HEK293 (cell line): Measurements from ENCODE around the gene LEP.

Experiments used
- CTCF ChIA-PET: fragments of 350-600 bp; formaldehyde crosslinking; extraction: SDS; loops from one replicate; lab custom pipeline; 2021; ENCODE audit warnings: antibody characterized with exemption; lab: Yijun Ruan, JAX
- POLR2A ChIA-PET: fragments of 300-600 bp; formaldehyde crosslinking; extraction: SDS; loops from one replicate; lab custom pipeline; 2020; ENCODE audit warnings: antibody characterized with exemption, inconsistent platforms; lab: Yijun Ruan, JAX
- H3K27ac ChIP-seq: fragments of 200-500 bp; sonication (Bioruptor generic); 2 replicates; pipeline ENCODE4 v1.5.1; 2014; ENCODE audit warnings: low read depth, low read length, control low read depth, inconsistent platforms; ENCODE audit errors: extremely low read depth
- H3K36me3 ChIP-seq, 2 experiments: fragments of 200-500 bp in 1 of 2; sonication (Bioruptor generic) in 1 of 2; 1 replicate in 1 of 2; 2 replicates in 1 of 2; pipeline ENCODE4 v1.5.1; 2014 to 2017; ENCODE audit warnings: inconsistent platforms in 2 of 2, low read length in 2 of 2; ENCODE audit not compliant: control insufficient read depth in 2 of 2, insufficient read depth in 1 of 2
- H3K4me1 ChIP-seq: fragments of 200-500 bp; sonication (Bioruptor generic); 2 replicates; pipeline ENCODE4 v1.5.1; 2014; ENCODE audit warnings: mild to moderate bottlenecking, low read length, inconsistent platforms; ENCODE audit not compliant: control insufficient read depth, insufficient read depth
- H3K4me3 ChIP-seq: 2 replicates; pipeline ENCODE4 v1.5.1; 2011; ENCODE audit warnings: low read depth, mild to moderate bottlenecking, control low read depth, low read length, moderate library complexity
- H3K9me3 ChIP-seq: fragments of 200-500 bp; sonication (Bioruptor generic); 2 replicates; pipeline ENCODE4 v1.5.1; 2014; ENCODE audit warnings: low read depth, low read length, inconsistent platforms; ENCODE audit not compliant: control insufficient read depth, insufficient read depth
- EGR2 ChIP-seq: fragments of 450-650 bp; formaldehyde crosslinking; IDR thresholded peaks from 2 replicates; pipeline ENCODE4 v1.5.1; 2016; ENCODE audit warnings: low read depth, missing biosample characterization, missing genetic modification characterization
- GLIS2 ChIP-seq: fragments of 450-650 bp; formaldehyde crosslinking; IDR thresholded peaks from 2 replicates; pipeline ENCODE4 v1.5.1; 2016; ENCODE audit warnings: missing biosample characterization, missing genetic modification characterization
- KLF10 ChIP-seq: fragments of 450-650 bp; IDR thresholded peaks from 2 replicates; pipeline ENCODE4 v1.5.1; 2018; ENCODE audit warnings: missing biosample characterization, mild to moderate bottlenecking, missing genetic modification characterization
- MZF1 ChIP-seq: fragments of 450-650 bp; formaldehyde crosslinking; IDR thresholded peaks from 2 replicates; pipeline ENCODE4 v1.5.1; 2017; ENCODE audit warnings: missing biosample characterization, missing genetic modification characterization, borderline replicate concordance
- PBX3 ChIP-seq: sonication (generic); formaldehyde crosslinking; IDR thresholded peaks from 2 replicates; pipeline ENCODE4 v1.8.1; 2022; ENCODE audit warnings: mild to moderate bottlenecking, moderate library complexity, missing genetic modification reagents
- PRDM10 ChIP-seq: fragments of 450-650 bp; formaldehyde crosslinking; IDR thresholded peaks from 2 replicates; pipeline ENCODE4 v1.5.1; 2016; ENCODE audit warnings: missing biosample characterization, missing genetic modification characterization
- REPIN1 ChIP-seq: fragments of 450-650 bp; formaldehyde crosslinking; IDR thresholded peaks from 2 replicates; pipeline ENCODE4 v1.5.1; 2017; ENCODE audit warnings: missing biosample characterization, missing genetic modification characterization, low read depth
- WT1 ChIP-seq: fragments of 450-650 bp; formaldehyde crosslinking; IDR thresholded peaks from 2 replicates; pipeline ENCODE4 v1.5.1; 2016; ENCODE audit warnings: missing biosample characterization, missing genetic modification characterization
- ZFP3 ChIP-seq: fragments of 450-650 bp; formaldehyde crosslinking; IDR thresholded peaks from 2 replicates; pipeline ENCODE4 v1.5.1; 2016; ENCODE audit warnings: low read depth, missing biosample characterization, missing genetic modification characterization
- ZNF133 ChIP-seq: fragments of 450-650 bp; formaldehyde crosslinking; IDR thresholded peaks from 2 replicates; pipeline ENCODE4 v1.5.1; 2016; ENCODE audit warnings: missing biosample characterization, missing genetic modification characterization
- ZNF146 ChIP-seq: fragments of 450-650 bp; formaldehyde crosslinking; IDR thresholded peaks from 2 replicates; pipeline ENCODE4 v1.5.1; 2016; ENCODE audit warnings: missing biosample characterization, missing genetic modification characterization
- ZNF174 ChIP-seq: fragments of 450-650 bp; formaldehyde crosslinking; IDR thresholded peaks from 2 replicates; pipeline ENCODE4 v1.5.0; 2017; ENCODE audit warnings: missing biosample characterization, mild to moderate bottlenecking, missing genetic modification characterization
- ZNF354C ChIP-seq: fragments of 450-650 bp; formaldehyde crosslinking; IDR thresholded peaks from 2 replicates; pipeline ENCODE4 v1.5.1; 2016; ENCODE audit warnings: missing biosample characterization, missing genetic modification characterization, low read depth, borderline replicate concordance
- ZNF404 ChIP-seq: fragments of 450-650 bp; formaldehyde crosslinking; IDR thresholded peaks from 2 replicates; pipeline ENCODE4 v1.5.1; 2017; ENCODE audit warnings: missing biosample characterization, missing genetic modification characterization
- ZNF433 ChIP-seq: fragments of 450-650 bp; formaldehyde crosslinking; IDR thresholded peaks from 2 replicates; pipeline ENCODE4 v1.5.1; 2016; ENCODE audit warnings: missing biosample characterization, missing genetic modification characterization, low read depth
- ZNF501 ChIP-seq: fragments of 450-650 bp; formaldehyde crosslinking; IDR thresholded peaks from 2 replicates; pipeline ENCODE4 v1.5.1; 2016; ENCODE audit warnings: missing biosample characterization, missing genetic modification characterization
- ZNF513 ChIP-seq: fragments of 450-650 bp; IDR thresholded peaks from 2 replicates; pipeline ENCODE4 v1.5.1; 2018; ENCODE audit warnings: missing biosample characterization, missing genetic modification characterization
- ZNF548 ChIP-seq: fragments of 450-650 bp; formaldehyde crosslinking; IDR thresholded peaks from 2 replicates; pipeline ENCODE4 v1.5.1; 2016; ENCODE audit warnings: missing biosample characterization, missing genetic modification characterization
- ZNF555 ChIP-seq: fragments of 450-650 bp; formaldehyde crosslinking; conservative IDR thresholded peaks from 2 replicates; pipeline ENCODE4 v1.5.1; 2017; ENCODE audit warnings: missing biosample characterization, mild to moderate bottlenecking, missing genetic modification characterization, inconsistent platforms
- ZNF561 ChIP-seq: fragments of 450-650 bp; IDR thresholded peaks from 2 replicates; pipeline ENCODE4 v1.5.1; 2018; ENCODE audit warnings: missing biosample characterization, missing genetic modification characterization, borderline replicate concordance
- ZNF768 ChIP-seq: fragments of 450-650 bp; formaldehyde crosslinking; IDR thresholded peaks from 2 replicates; pipeline ENCODE4 v1.5.1; 2018; ENCODE audit warnings: missing biosample characterization, mild to moderate bottlenecking, missing genetic modification characterization
- TF ChIP-seq, protein P1 (sequence below): fragments of 450-650 bp; formaldehyde crosslinking; IDR thresholded peaks from 2 replicates; pipeline ENCODE4 v1.5.1; 2016; ENCODE audit warnings: missing biosample characterization, missing genetic modification characterization, borderline replicate concordance

Gene LEP

GRCh38 chr7:128203047-128203491, 38.0 kb upstream of the LEP start (continued):
- TF ChIP-seq ZNF133 (tag by site-specific recombination) (no peak), ZNF404 (tag by site-specific recombination) (no peak), KLF10 (no peak), PBX3 (CRISPR knock-in tag) (no peak), ZNF354C (no peak)
- TF ChIP-seq, protein P1, sequence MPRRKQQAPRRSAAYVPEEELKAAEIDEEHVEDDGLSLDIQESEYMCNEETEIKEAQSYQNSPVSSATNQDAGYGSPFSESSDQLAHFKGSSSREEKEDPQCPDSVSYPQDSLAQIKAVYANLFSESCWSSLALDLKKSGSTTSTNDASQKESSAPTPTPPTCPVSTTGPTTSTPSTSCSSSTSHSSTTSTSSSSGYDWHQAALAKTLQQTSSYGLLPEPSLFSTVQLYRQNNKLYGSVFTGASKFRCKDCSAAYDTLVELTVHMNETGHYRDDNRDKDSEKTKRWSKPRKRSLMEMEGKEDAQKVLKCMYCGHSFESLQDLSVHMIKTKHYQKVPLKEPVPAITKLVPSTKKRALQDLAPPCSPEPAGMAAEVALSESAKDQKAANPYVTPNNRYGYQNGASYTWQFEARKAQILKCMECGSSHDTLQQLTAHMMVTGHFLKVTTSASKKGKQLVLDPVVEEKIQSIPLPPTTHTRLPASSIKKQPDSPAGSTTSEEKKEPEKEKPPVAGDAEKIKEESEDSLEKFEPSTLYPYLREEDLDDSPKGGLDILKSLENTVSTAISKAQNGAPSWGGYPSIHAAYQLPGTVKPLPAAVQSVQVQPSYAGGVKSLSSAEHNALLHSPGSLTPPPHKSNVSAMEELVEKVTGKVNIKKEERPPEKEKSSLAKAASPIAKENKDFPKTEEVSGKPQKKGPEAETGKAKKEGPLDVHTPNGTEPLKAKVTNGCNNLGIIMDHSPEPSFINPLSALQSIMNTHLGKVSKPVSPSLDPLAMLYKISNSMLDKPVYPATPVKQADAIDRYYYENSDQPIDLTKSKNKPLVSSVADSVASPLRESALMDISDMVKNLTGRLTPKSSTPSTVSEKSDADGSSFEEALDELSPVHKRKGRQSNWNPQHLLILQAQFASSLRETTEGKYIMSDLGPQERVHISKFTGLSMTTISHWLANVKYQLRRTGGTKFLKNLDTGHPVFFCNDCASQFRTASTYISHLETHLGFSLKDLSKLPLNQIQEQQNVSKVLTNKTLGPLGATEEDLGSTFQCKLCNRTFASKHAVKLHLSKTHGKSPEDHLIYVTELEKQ (tag by site-specific recombination) = no peak

DNA sequence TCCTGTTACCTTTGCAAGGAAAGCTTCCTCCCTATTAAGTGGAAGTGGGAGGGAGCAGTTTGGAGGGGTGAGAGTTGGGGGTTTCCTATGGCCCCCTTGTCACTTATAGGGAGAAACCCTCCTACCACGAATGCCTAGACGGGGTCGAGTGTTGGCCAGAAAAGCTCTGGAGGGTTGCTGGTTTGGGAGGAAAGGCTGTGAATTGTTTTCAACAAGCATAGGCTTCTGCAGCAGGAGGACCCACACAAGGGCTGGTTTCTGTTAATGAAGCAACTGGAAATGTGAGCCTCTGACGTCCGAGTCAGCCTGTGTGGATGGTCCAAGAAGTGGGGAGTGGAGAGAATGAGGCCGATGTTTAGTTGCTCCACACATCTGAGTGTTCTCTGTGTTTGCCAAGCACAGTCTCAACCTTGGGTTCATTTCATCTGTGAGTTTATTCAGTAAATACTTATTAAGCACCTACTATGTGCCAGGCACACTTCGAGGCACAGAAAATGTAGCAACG, 37.3 kb upstream of the LEP start:
- no peaks in the 10 kb centered on the region for H3K4me1 ChIP-seq
- no peak overlapping the region for H3K4me3 ChIP-seq
- H3K27ac ChIP-seq = no peak overlapping the region
- no peaks in the 10 kb centered on the region for H3K36me3 ChIP-seq
- TF ChIP-seq ZNF768 (tag by site-specific recombination) (no peak), REPIN1 (tag by site-specific recombination) (no peak), ZNF548 (tag by site-specific recombination) (no peak), MZF1 (tag by site-specific recombination) (no peak), ZNF555 (tag by site-specific recombination) (no peak), ZNF513 (tag by site-specific recombination) (no peak), EGR2 (no peak), GLIS2 (tag by site-specific recombination) (no peak), ZFP3 (tag by site-specific recombination) (no peak), PRDM10 (no peak), ZNF561 (tag by site-specific recombination) (no peak), ZNF174 (tag by site-specific recombination) (no peak), ZNF433 (no peak), ZNF146 (tag by site-specific recombination) (no peak), ZNF501 (no peak), WT1 (tag by site-specific recombination) (no peak)
- CTCF ChIA-PET = interaction anchor here (2.2 kb wide), 1 partner anchor 68 kb away, joined by 8 read pairs; no protein-coding TSS in a partner anchor
- POLR2A ChIA-PET = no interaction called here
- no peaks in the 10 kb centered on the region for H3K9me3 ChIP-seq
